Measurements from ENCODE around the gene EIF2S3.
"Not testable (repeated sequence)": the region's sequence is repeated elsewhere in the genome, so short reads cannot be mapped to it uniquely, and the experiment has no call there.

The EIF2S3 gene

DNA sequence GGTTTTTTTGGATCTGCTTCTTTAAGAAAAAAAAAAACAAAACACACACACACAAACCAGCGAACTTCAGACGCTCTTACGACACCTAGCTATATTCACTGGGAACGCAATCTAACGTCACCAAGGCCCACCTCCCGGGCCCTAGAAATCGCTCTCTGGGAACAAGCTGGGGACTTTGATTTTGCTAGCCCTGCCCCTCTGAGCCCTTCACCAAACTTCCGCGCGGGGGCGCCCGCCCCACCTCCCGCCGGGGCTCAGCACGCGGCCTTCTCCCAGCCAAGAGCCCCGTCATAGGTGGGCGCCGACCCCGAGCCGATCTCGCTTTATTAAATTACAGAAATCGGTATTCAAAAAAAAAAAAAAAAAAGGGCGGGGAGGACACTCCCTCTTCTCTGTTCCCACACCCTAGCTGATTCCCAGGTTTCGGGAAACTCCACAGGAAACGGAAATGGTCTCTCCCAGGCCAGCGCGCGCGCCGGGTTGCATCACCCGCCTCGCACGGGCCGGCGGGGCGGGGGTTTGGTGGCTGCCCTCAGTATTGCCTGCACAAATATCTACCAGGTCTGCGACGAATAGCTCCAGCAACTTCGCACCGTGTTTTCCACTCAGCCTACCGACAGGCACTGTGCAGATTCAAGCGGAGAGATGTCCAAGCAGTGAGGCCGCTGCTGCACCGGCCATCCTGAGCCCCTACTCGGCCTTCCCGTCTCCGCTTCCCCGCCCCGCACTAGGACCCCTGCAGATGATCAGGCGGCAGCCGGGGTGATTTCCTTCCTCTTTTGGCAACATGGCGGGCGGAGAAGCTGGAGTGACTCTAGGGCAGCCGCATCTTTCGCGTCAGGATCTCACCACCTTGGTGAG lies at the start of gene EIF2S3:
Gene EIF2S3, plus strand, starts transcription at position 775 of the 861 bp plus-strand sequence. Its CDS starts 13 bp downstream, at position 788.
- peak; percentile 99 for DNase-seq

GRCh38 chrX:24005028-24005427 lies 49.7 kb upstream of the EIF2S3 start:
- no peak for DNase-seq

- DNase-seq: no peak
Measured at GRCh38 chrX:24005867-24006266, 48.9 kb upstream of the EIF2S3 start.

DNA sequence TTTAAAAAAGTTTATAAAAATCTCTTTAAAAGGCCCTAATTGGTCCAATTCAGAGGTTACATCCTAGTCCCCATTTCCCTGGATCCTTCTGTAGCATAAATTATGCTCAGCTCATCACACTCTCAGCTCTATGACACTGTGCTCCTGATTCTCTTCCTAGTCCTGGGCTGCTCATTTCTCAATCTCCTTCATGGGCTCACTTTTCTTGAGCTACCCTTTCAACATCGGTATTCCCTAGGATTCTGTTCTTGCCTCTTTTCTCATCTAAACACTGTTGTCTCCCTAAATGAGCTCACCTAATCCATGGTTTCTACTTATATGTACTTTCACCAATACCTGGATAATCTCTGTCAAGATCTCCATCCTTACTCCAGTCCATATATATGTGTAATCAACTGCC lies 42.5 kb upstream of the EIF2S3 start:
- no peak for DNase-seq

DNA sequence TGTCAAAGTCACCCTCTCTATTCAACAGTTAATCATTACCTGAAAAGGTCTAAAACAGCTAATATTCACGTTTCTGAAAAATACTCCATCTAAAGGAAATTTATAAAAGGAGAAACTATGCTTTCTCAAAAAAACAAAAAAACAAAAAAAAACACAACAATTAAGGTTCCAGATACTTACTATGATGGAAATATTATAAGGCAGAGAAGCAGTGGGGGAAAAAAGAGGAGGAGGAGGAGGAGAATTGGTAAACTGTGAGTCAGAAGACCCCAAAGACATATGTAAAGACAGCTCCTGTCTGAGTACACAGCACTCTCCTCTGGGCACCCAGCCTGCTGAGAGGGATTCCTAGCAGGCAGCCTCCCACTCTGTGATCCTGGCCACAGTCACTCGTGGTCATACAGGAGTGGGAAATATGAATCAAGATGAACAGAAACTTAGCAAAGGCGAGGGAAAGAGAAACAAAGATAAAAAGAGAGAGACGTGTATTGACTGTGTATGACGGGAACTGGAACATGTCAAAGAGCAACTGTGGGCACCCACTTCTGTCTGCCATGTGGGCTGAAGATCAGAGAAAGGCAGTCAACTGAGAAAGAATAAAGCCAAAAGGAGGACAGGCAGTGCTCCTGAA lies 40.3 kb upstream of the EIF2S3 start:
- no peak for DNase-seq

- DNase-seq: no peak
Measured at GRCh38 chrX:24017674-24018073, 37.1 kb upstream of the EIF2S3 start.

DNA sequence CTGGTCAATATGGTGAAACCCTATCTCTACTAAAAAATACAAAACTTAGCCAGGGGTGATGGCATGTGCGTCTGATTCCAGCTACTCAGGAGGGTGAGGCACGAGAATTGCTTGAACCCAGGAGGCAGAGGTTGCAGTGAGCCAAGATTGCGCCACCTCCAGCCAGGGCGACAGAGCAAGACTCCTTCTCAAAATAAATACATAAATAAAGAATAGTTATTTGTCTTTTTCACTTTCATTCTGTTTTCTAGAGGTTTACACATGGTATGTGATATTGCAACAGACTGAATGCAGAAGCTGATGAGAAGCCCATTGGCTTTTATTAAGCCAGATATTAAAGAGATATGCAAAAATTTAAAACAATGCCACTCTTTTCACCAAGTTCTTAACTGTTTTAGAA lies 35.9 kb upstream of the EIF2S3 start:
- DNase-seq: no peak

GRCh38 chrX:24019448-24019847 lies 35.3 kb upstream of the EIF2S3 start:
- DNase-seq: no peak

- no peak for DNase-seq
Measured at GRCh38 chrX:24020306-24020876, 34.4 kb upstream of the EIF2S3 start.

GRCh38 chrX:24023544-24023943 lies 31.2 kb upstream of the EIF2S3 start:
- DNase-seq: no peak

DNA sequence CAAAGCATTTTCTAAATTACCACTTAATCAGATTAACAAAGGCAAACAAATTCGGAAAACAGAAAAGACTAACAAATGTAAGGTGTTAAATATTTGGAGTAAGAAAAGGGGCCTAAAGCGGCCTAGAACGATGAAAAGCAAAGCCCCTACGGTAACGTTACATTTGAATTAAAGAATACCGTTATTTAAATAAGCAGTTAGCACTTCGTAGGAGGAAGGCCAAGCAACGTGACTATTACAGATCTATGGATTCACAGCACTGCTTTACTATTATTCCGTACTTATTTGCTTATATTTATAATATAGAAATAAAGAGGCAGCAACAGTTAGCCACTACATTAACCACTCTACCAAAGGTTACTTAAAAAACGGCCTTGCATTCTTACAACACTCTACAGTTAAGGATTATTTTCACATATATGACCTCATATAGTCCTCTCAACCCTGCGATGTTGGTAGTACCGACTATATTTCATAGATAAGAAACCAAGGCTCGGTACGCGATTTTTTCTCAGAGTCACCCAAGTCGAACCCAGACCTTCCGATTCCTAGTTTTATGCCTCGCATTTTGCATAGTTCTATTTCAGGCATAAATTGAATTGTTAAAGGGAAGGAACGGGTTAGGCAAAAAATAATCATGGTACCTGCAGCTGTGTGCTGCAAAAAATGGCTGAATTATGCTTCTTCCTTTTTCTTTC lies 30.6 kb upstream of the EIF2S3 start:
- DNase-seq: peak; percentile 10

DNA sequence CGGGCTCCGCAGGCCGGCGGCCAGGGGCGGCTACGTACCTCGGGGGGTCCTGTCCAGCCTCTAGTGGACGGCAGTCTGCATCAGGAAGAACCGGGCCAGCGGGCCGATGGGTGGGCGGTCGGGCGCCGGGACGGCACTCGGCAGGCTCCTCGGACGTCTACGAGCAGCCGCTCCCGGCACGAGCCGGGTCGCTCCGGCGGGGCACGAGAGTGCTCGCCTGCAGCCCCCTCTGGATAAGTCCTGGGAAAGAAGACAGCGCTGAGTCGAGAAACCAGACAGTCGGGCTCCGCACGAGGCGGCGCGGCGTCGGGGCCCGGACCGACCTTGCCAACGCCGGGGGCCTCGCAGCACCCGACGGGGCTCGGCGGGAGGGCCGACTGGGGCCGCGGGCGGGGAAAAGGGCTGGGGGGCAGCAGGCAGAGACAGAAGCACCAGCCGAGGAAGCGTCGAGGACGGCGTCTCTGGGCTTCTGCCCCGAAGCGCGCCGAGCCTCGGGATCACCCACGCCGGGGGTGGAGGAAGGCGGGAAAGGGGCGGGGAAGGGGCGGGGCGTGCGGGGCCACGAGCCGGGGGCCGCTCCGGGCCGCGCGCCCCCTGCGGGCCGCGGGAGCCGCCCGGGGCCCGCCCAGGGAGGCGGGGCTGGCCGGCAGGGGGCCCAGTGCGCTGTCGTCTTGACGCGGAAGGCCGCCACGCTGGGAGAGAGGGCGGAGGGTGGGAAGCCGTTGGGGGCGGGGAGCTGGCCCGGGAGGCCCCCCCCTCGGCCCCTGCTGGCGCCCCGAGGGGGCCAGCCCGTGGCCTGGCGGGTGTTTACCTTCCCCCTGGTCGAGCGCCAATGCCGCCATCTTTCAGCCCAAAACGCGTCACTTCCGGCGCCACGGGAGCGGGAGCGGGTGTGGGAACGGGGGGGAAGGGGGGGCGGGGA lies 29.7 kb upstream of the EIF2S3 start:
- DNase-seq: peak; percentile 76

DNA sequence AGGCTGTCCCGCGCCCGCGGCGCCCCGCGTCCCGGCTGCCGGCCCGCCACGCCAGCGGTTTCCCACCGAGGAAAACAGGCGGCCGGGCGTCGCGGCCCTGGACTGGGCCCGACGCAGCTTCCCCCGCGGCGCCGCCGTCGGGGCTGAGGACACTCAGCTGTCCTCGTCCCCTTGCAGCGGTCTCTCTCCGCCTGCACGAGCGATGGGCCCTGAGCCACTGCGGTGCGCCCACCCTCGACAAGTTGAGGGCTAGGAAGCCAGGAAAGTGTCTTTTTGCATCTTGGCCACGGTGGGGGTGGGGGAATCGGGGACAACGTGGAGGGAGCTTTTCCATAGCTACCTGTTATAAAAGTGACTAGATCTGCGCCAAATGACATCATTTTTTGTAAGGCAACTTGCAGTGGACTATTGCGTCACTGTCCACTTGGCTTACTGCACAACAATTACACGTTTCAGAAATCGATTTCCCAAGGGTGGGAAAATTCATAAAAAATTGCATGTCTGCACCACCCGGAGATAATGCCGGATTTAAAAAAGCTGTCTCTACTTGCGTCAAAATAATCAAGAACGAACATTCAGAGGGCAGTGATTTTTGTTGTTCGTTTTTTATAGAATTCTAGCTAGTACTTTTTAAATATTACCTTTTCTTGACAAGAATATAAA lies 28.9 kb upstream of the EIF2S3 start:
- peak; percentile 67 for DNase-seq

DNA sequence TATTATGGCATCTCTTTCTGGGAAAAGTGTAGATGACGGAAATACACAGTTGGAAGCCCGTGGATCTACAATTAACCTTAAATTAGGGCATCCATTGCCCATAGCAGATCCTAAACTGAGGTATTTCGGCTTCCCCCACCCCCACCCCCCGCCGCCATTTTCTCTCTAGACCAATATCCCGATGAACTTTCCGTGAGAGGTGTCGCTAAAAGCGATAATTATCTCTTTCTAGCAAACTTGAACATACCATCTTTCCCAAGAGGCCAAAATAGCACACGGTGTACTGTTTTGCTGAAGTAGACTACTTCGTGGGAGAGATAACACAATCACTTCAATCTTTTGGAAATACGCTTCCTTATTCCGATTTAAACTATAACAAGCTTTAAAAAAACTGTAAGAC lies 28.3 kb upstream of the EIF2S3 start:
- no peak for DNase-seq

GRCh38 chrX:24027086-24027485 lies 27.7 kb upstream of the EIF2S3 start, which contains the start of gene KLHL15:
TSS of gene KLHL15 (minus strand) at chrX:24027186. CDS start at chrX:24006693, 20,493 bp downstream.
- DNase-seq: no peak

DNA sequence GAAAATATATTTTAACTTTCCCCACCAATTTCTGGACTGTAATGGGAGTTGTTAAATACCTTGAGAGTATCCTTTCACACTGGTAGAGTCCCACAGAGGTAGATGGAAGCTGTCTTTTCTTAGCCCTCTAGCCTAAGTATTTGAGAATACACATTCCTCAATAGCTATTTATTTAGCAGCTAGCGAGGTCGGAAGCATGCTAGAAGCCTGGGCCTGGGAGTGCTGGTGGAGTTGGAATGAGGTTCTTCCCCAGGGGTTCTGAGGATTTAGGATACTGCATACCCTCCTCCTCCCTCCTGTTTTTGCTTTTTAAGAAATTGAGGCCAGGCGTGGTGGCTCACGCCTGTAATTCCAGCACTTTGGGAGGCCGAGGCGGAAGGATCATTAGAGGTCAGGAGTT lies 26.8 kb upstream of the EIF2S3 start:
- no peak for DNase-seq

- DNase-seq: no peak
Measured at GRCh38 chrX:24030597-24030996, 24.2 kb upstream of the EIF2S3 start.

- DNase-seq: no peak
Measured at GRCh38 chrX:24034485-24034884, 20.3 kb upstream of the EIF2S3 start.

GRCh38 chrX:24037729-24038128 lies 17.0 kb upstream of the EIF2S3 start:
- no peak for DNase-seq

GRCh38 chrX:24046060-24046459 lies 8.7 kb upstream of the EIF2S3 start:
- not testable (repeated sequence) for DNase-seq

DNA sequence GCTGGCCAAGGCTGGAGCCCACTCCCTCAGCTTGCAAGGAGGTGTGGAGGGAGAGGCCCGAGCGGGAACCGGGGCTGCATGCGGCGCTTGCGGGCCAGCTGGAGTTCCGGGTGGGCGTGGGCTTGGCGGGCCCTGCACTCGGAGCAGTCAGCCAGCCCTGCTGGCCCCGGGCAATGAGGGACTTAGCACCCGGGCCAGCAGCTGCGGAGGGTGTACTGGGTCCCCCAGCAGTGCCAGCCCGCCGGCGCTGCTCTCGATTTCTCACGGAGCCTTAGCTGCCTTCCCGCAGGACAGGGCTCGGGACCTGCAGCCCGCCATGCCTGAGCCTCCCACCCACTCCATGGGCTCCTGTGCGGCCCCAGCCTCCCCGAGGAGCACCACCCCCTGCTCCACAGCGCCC lies 5.1 kb upstream of the EIF2S3 start:
- DNase-seq: not testable (repeated sequence)

All from retina (tissue), 1 donor.